Measurements from ENCODE around the gene MBLAC2.

DNA sequence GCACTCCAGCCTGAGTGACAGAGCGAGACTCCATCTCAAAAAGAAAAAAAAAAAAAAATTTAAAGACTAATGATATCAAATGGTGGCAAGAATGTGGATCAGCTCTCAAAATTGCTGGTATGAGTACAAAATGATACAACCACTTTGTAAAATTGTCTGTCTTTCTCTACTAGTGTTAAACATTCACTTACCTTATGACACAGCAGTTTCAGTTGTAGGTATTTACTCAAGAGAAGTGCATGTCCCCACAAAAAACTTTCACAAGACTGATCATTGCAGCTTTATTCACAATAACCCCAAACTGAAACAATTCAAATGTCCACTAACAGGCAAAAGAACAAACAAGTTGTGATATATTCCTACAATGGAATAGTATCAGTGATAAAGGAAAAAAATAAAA lies 50.3 kb downstream of the MBLAC2 start:
- TF ChIP-seq CTCF (IDR thresholded peaks at IDR 0.05) (no peak), EZH2 (IDR thresholded peaks at IDR 0.05; ENCODE audit: borderline replicate concordance, insufficient read depth, low read depth, low read length, poor library complexity, severe bottlenecking) (no peak)

Data from B cell (primary cell).